Sciatic nerve (tissue), 2 donors: ENCODE data around the gene MYO9A. TPM values are rescaled to one million over a fixed set of nuclear protein-coding genes. Genes with fewer than 3 reads are reported as not detected.

Source experiments
- ATAC-seq: fragments of 200-7000 bp; cut with Tn5 transposase; one replicate; pipeline ENCODE4 v1.9.1; 2020; ENCODE audit warnings: mild to moderate bottlenecking, moderate library complexity
- DNase-seq: peaks from one replicate; pipeline ENCODE4 v3.0.0-alpha.2; 2020; ENCODE audit warnings: low spot score
- intact Hi-C: fragments of 100-400 bp; cut with DNase I; formaldehyde crosslinking; loops from one replicate; pipeline ENCODE4 v1.14.2; 2022
- total RNA-seq: library from RNA; stranded (reverse); fragmentation: NEBNext Ultra II Directional; extraction: Animal tissue kit (Norgen Biotek cat#: 25700); gene quantifications from one replicate; pipeline ENCODE4 v1.2.1, GENCODE V29; 2021
- donor health status: DM: no; HTN: no; CAD: no.
- donor health status: DM: no; HTN: no; CAD: no.

Gene MYO9A
- total RNA-seq, 1 donor from 2014 or later, result 98.7 TPM

GRCh38 chr15:71782422-71783165 lies 335.4 kb downstream of the MYO9A start:
- no peak for DNase-seq
- intact Hi-C loops, result no loop called here
- ATAC-seq, result no peak

- DNase-seq (no peak), ATAC-seq (no peak)
- intact Hi-C loops, result no loop called here
These were observed 336.0 kb downstream of the MYO9A start for GRCh38 chr15:71781965-71782265.

- intact Hi-C loops, result no loop called here
These were observed 336.6 kb downstream of the MYO9A start for GRCh38 chr15:71781179-71781964.

GRCh38 chr15:71780115-71780976 lies 337.6 kb downstream of the MYO9A start:
- intact Hi-C loops, result no loop called here
- DNase-seq (no peak), ATAC-seq (peak; percentile 68)

More at GRCh38 chr15:71781179-71781964, 336.6 kb downstream of the MYO9A start:
- no peak for DNase-seq
- no peak for ATAC-seq

- ATAC-seq (no peak), DNase-seq (no peak)
- intact Hi-C loops, result no loop called here
These were observed 338.7 kb downstream of the MYO9A start for GRCh38 chr15:71779073-71779797.

- peak; percentile 14 for ATAC-seq
- DNase-seq, result no peak
- intact Hi-C loops, result no loop called here
These were observed 340.6 kb downstream of the MYO9A start for GRCh38 chr15:71777216-71777943.

- ATAC-seq (no peak), DNase-seq (no peak)
- intact Hi-C loops, result no loop called here
These were observed 341.6 kb downstream of the MYO9A start for GRCh38 chr15:71776304-71776703.

- ATAC-seq (no peak), DNase-seq (no peak)
- intact Hi-C loops, result no loop called here
These were observed 342.1 kb downstream of the MYO9A start for GRCh38 chr15:71775856-71776255.

GRCh38 chr15:71773206-71773859 lies 344.6 kb downstream of the MYO9A start:
- intact Hi-C loops, result no loop called here
- DNase-seq (no peak), ATAC-seq (no peak)

Other genes starting within 250 kb of the MYO9A start
- gene SENP8, start 253 bp upstream of the MYO9A start, total RNA-seq, result 2.4 TPM
- 6.7 TPM for gene GRAMD2A, start 79.6 kb upstream of the MYO9A start, total RNA-seq
- 385 TPM for gene PKM, start 113.0 kb upstream of the MYO9A start, total RNA-seq
- 113 TPM for gene PARP6, start 154.4 kb upstream of the MYO9A start, total RNA-seq
- gene CELF6, start 202.0 kb upstream of the MYO9A start, total RNA-seq, result 3.3 TPM